Nephron progenitor cell (in vitro differentiated cells): Measurements from ENCODE around the gene SULT2B1.
"Not testable (repeated sequence)": the region's sequence is repeated elsewhere in the genome, so short reads cannot be mapped to it uniquely, and the experiment has no call there.

ENCODE experiments used
- DNase-seq: peaks from one replicate; pipeline ENCODE4 v3.0.0; 2021
- H3K27ac Mint-ChIP-seq: 2 replicates; pipeline ENCODE4 v1.8.0; 2021; ENCODE audit warnings: mild to moderate bottlenecking, moderate library complexity, mixed read lengths
- H3K27me3 Mint-ChIP-seq: 2 replicates; pipeline ENCODE4 v1.8.0; 2021; ENCODE audit warnings: mild to moderate bottlenecking, low read depth, mixed read lengths; ENCODE audit not compliant: poor library complexity
- H3K36me3 Mint-ChIP-seq: 2 replicates; pipeline ENCODE4 v1.8.0; 2021; ENCODE audit warnings: low read depth, mixed read lengths
- H3K4me1 Mint-ChIP-seq: 2 replicates; pipeline ENCODE4 v1.8.0; 2021; ENCODE audit warnings: mixed read lengths
- H3K4me3 Mint-ChIP-seq: 2 replicates; pipeline ENCODE4 v1.8.0; 2021; ENCODE audit warnings: mild to moderate bottlenecking, moderate library complexity, mixed read lengths
- H3K9me3 Mint-ChIP-seq: 2 replicates; pipeline ENCODE4 v1.8.0; 2021; ENCODE audit warnings: mild to moderate bottlenecking, moderate library complexity, mixed read lengths
- CTCF ChIP-seq: fragments of 200-600 bp; sonication (generic); IDR thresholded peaks from 2 replicates; pipeline ENCODE4 v1.5.0; 2021; ENCODE audit warnings: antibody characterized with exemption

SULT2B1 gene

GRCh38 chr19:48573163-48573505 lies 21.2 kb downstream of the SULT2B1 start:
- H3K36me3 Mint-ChIP-seq: no peaks in the 10 kb centered on the region
- no peak for DNase-seq
- H3K4me1 Mint-ChIP-seq: peaks cover 53% of the 10 kb centered on the region
- no peak for TF ChIP-seq CTCF
- peaks cover 14% of the 10 kb centered on the region for H3K27me3 Mint-ChIP-seq
- no peaks in the 10 kb centered on the region for H3K9me3 Mint-ChIP-seq
- no peak overlapping the region for H3K4me3 Mint-ChIP-seq
- peak overlapping the region; percentile 69 for H3K27ac Mint-ChIP-seq

GRCh38 chr19:48575931-48576622 lies 24.1 kb downstream of the SULT2B1 start:
- Mint-ChIP-seq H3K36me3 (no peaks in the 10 kb centered on the region), H3K4me1 (peaks cover 33% of the 10 kb centered on the region), H3K27me3 (peaks cover 11% of the 10 kb centered on the region), H3K27ac (no peak overlapping the region), H3K9me3 (no peaks in the 10 kb centered on the region), H3K4me3 (no peak overlapping the region)
- no peak for TF ChIP-seq CTCF
- no peak for DNase-seq

- H3K27ac Mint-ChIP-seq, H3K36me3 Mint-ChIP-seq, H3K9me3 Mint-ChIP-seq, DNase-seq, H3K4me3 Mint-ChIP-seq: not testable (repeated sequence)
- peaks cover 19% of the 10 kb centered on the region for H3K27me3 Mint-ChIP-seq
- peaks cover 16% of the 10 kb centered on the region for H3K4me1 Mint-ChIP-seq
Observed at GRCh38 chr19:48577908-48578307, 25.9 kb downstream of the SULT2B1 start.

- TF ChIP-seq CTCF: no peak
- Mint-ChIP-seq H3K4me1 (peaks cover 7% of the 10 kb centered on the region), H3K9me3 (no peaks in the 10 kb centered on the region), H3K27ac (no peak overlapping the region), H3K4me3 (no peak overlapping the region), H3K27me3 (peaks cover 12% of the 10 kb centered on the region), H3K36me3 (no peaks in the 10 kb centered on the region)
- DNase-seq: no peak
Observed at GRCh38 chr19:48578891-48579290, 26.9 kb downstream of the SULT2B1 start.

GRCh38 chr19:48582168-48582567 lies 30.2 kb downstream of the SULT2B1 start:
- Mint-ChIP-seq H3K4me1 (peaks cover 8% of the 10 kb centered on the region), H3K27me3 (peaks cover 27% of the 10 kb centered on the region), H3K27ac (no peak overlapping the region), H3K9me3 (peaks cover 4% of the 10 kb centered on the region), H3K36me3 (no peaks in the 10 kb centered on the region), H3K4me3 (no peak overlapping the region)
- DNase-seq: no peak
- no peak for TF ChIP-seq CTCF

- H3K27ac Mint-ChIP-seq: no peak overlapping the region
- H3K36me3 Mint-ChIP-seq: no peaks in the 10 kb centered on the region
- peaks cover 48% of the 10 kb centered on the region for H3K27me3 Mint-ChIP-seq
- peaks cover 17% of the 10 kb centered on the region for H3K4me1 Mint-ChIP-seq
- TF ChIP-seq CTCF: no peak
- no peak for DNase-seq
- no peak overlapping the region for H3K4me3 Mint-ChIP-seq
- H3K9me3 Mint-ChIP-seq: peaks cover 4% of the 10 kb centered on the region
Observed at GRCh38 chr19:48587387-48587786, 35.4 kb downstream of the SULT2B1 start.
